HepG2 (cell line): ENCODE data around the gene RBBP8NL. TPM values are rescaled to one million over a fixed set of nuclear protein-coding genes. Genes with fewer than 3 reads are reported as not detected.

ENCODE experiments used
- AGO2 ChIP-seq: fragments of 200-400 bp; formaldehyde crosslinking; optimal IDR thresholded peaks from 2 replicates; pipeline ENCODE3; 2017; ENCODE audit warnings: mild to moderate bottlenecking, low read depth, low read length, moderate library complexity
- HOXA3 ChIP-seq: sonication (generic); formaldehyde crosslinking; IDR thresholded peaks from 2 replicates; pipeline ENCODE4 v1.5.0; 2020; ENCODE audit warnings: missing genetic modification reagents
- HOXD1 ChIP-seq: sonication (generic); formaldehyde crosslinking; IDR thresholded peaks from 2 replicates; pipeline ENCODE4 v1.5.0; 2020; ENCODE audit warnings: missing genetic modification reagents
- MEIS2 ChIP-seq: sonication (generic); formaldehyde crosslinking; IDR thresholded peaks from 2 replicates; pipeline ENCODE4 v1.9.0; 2021; ENCODE audit warnings: mild to moderate bottlenecking, missing genetic modification reagents
- NFE2 ChIP-seq: sonication (generic); formaldehyde crosslinking; IDR thresholded peaks from 2 replicates; pipeline ENCODE4 v1.4.0; 2020; ENCODE audit warnings: missing genetic modification reagents
- PCBP2 ChIP-seq: fragments of 200-400 bp; formaldehyde crosslinking; optimal IDR thresholded peaks from 2 replicates; pipeline ENCODE3; 2018; ENCODE audit warnings: low read length, low read depth; ENCODE audit not compliant: poor library complexity, severe bottlenecking
- POLR2AphosphoS2 ChIP-seq: IDR thresholded peaks from 2 replicates; pipeline ENCODE4 v1.6.1; 2011; ENCODE audit warnings: low read depth, low read length, improper control_type of control experiment
- POLR2G ChIP-seq: fragments of 200-400 bp; formaldehyde crosslinking; IDR thresholded peaks from 2 replicates; pipeline ENCODE4 v1.6.1; 2018; ENCODE audit warnings: mild to moderate bottlenecking, low read depth, low read length, moderate library complexity
- PPARG ChIP-seq: conservative IDR thresholded peaks from 2 replicates; pipeline ENCODE4 v1.6.1; 2016; ENCODE audit warnings: missing biosample characterization, missing genetic modification reagents
- REL ChIP-seq: sonication (generic); formaldehyde crosslinking; conservative IDR thresholded peaks from 2 replicates; pipeline ENCODE4 v1.8.0; 2022; ENCODE audit warnings: mild to moderate bottlenecking, missing genetic modification reagents, moderate library complexity
- SAFB2 ChIP-seq: sonication (generic); formaldehyde crosslinking; IDR thresholded peaks from 2 replicates; pipeline ENCODE4 v1.5.1; 2020; ENCODE audit warnings: missing genetic modification reagents, low read depth, mild to moderate bottlenecking, borderline replicate concordance
- SYNCRIP ChIP-seq: fragments of 200-400 bp; formaldehyde crosslinking; IDR thresholded peaks from 2 replicates; pipeline ENCODE4 v1.6.1; 2018; ENCODE audit warnings: mild to moderate bottlenecking, low read depth, low read length; ENCODE audit not compliant: insufficient read depth
- ZNF143 ChIP-seq: sonication (generic); formaldehyde crosslinking; IDR thresholded peaks from 2 replicates; pipeline ENCODE4 v1.4.0; 2020; ENCODE audit warnings: missing genetic modification reagents
- ZNF326 ChIP-seq: sonication (generic); formaldehyde crosslinking; IDR thresholded peaks from 2 replicates; pipeline ENCODE4 v1.4.0; 2020; ENCODE audit warnings: missing genetic modification reagents, borderline replicate concordance
- ZNF567 ChIP-seq: sonication (generic); formaldehyde crosslinking; IDR thresholded peaks from 2 replicates; pipeline ENCODE4 v1.8.1; 2023; ENCODE audit warnings: mild to moderate bottlenecking, missing genetic modification reagents, borderline replicate concordance
- ZNF569 ChIP-seq: sonication (generic); formaldehyde crosslinking; IDR thresholded peaks from 2 replicates; pipeline ENCODE4 v1.5.0; 2020; ENCODE audit warnings: mild to moderate bottlenecking, missing genetic modification reagents, moderate library complexity, borderline replicate concordance
- ZNF619 ChIP-seq: sonication (generic); formaldehyde crosslinking; IDR thresholded peaks from 2 replicates; pipeline ENCODE4 v1.4.0; 2020; ENCODE audit warnings: mild to moderate bottlenecking, missing genetic modification reagents
- ZNF660 ChIP-seq: sonication (generic); formaldehyde crosslinking; IDR thresholded peaks from 2 replicates; pipeline ENCODE4 v1.5.1; 2020; ENCODE audit warnings: mild to moderate bottlenecking, low read depth, missing genetic modification reagents, borderline replicate concordance
- ZNF766 ChIP-seq: sonication (generic); formaldehyde crosslinking; IDR thresholded peaks from 2 replicates; pipeline ENCODE4 v1.5.0; 2020; ENCODE audit warnings: missing genetic modification reagents, borderline replicate concordance
- ZSCAN29 ChIP-seq: sonication (generic); formaldehyde crosslinking; conservative IDR thresholded peaks from 2 replicates; pipeline ENCODE4 v1.4.0; 2020; ENCODE audit warnings: mild to moderate bottlenecking, missing genetic modification reagents
- polyA plus RNA-seq, 8 experiments: library from polyadenylated mRNA; depleted of rRNA in 3 of 8; stranded (reverse) in 7 of 8; unstranded in 1 of 8; fragments of >200 nt; fragmentation: Illumina TruSeq in 4 of 8; extraction: Trizol in 4 of 8; gene quantifications; 2 replicates each; pipeline versions ENCODE4 v1.2.1 to v1.2.3, GENCODE V29; 2011 to 2016; ENCODE audit warnings: low read depth in 4 of 8, missing spikeins in 1 of 8, mixed read lengths in 1 of 8; ENCODE audit not compliant: insufficient read depth in 1 of 8
- total RNA-seq, 5 experiments: library from RNA; depleted of rRNA; stranded (reverse); fragments of >200 nt; fragmentation: Illumina TruSeq; extraction: Trizol; gene quantifications; 2 replicates each; pipeline ENCODE4 v1.2.3, GENCODE V29; 2016; ENCODE audit warnings: low read depth in 1 of 5
- TF ChIP-seq, protein P1 (sequence below): sonication (generic); formaldehyde crosslinking; IDR thresholded peaks from 2 replicates; pipeline ENCODE4 v1.5.0; 2020; ENCODE audit warnings: missing genetic modification reagents, mild to moderate bottlenecking, borderline replicate concordance
- TF ChIP-seq, protein P2 (sequence below): sonication (generic); formaldehyde crosslinking; IDR thresholded peaks from 2 replicates; pipeline ENCODE4 v1.4.0; 2020; ENCODE audit warnings: mild to moderate bottlenecking, missing genetic modification reagents
- TF ChIP-seq, protein P3 (sequence below): sonication (generic); formaldehyde crosslinking; IDR thresholded peaks from 2 replicates; pipeline ENCODE4 v1.9.0; 2021; ENCODE audit warnings: missing genetic modification reagents, mild to moderate bottlenecking, borderline replicate concordance
- TF ChIP-seq, protein P4 (sequence below): sonication (generic); formaldehyde crosslinking; IDR thresholded peaks from 2 replicates; pipeline ENCODE4 v1.5.0; 2020; ENCODE audit warnings: missing genetic modification reagents, mild to moderate bottlenecking, borderline replicate concordance
- TF ChIP-seq, protein P5 (sequence below): sonication (generic); formaldehyde crosslinking; conservative IDR thresholded peaks from 2 replicates; pipeline ENCODE4 v1.4.0; 2020; ENCODE audit warnings: missing genetic modification reagents

The RBBP8NL gene
- total and polyA plus RNA-seq, 2 of the 13 experiments (the other 11 are each of a cell fraction or from before 2014, with no cell fraction given) = 0.69 to 0.86 TPM

DNA sequence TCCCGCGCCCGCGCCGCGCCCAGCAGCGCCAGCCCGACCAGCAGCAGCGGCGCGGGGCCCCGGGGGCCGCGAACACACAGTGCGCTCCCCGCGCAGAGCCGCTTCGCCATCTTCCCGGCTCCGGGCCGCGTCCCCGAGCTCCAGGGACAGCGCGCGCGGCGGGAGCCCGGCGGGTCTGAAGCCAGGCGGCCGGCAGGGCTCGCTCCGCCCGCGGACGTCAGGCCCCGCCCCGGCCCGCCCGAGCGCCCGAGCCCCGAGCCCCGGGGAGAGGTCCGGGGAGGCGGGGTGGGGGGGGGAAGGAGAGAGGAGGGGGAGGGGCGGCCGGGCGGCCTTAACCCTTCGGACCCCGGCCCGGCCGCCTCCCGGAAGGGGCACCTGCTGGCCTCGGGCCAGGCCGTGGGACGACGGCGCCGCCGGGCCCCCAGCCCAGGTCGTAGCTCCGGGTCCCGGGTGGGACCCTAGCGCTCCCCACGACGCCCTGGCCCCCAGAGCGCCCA is 60.2 kb downstream of the RBBP8NL start, which contains the start of gene LAMA5 (continued):
- TF ChIP-seq, protein P1, sequence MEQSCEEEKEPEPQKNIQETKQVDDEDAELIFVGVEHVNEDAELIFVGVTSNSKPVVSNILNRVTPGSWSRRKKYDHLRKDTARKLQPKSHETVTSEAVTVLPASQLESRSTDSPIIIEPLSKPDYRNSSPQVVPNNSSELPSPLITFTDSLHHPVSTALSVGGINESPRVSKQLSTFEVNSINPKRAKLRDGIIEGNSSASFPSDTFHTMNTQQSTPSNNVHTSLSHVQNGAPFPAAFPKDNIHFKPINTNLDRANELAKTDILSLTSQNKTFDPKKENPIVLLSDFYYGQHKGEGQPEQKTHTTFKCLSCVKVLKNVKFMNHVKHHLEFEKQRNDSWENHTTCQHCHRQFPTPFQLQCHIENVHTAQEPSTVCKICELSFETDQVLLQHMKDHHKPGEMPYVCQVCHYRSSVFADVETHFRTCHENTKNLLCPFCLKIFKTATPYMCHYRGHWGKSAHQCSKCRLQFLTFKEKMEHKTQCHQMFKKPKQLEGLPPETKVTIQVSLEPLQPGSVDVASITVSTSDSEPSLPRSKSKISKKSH (CRISPR knock-in tag) = no peak
- TF ChIP-seq POLR2G (no peak; the same call in 1 of the 2 replicates), ZNF660 (no peak), HOXA3 (CRISPR knock-in tag) (no peak; the same call in 1 of the 2 replicates), ZNF143 (CRISPR knock-in tag) (no peak), AGO2 (no peak), NFE2 (CRISPR knock-in tag) (no peak), ZNF567 (no peak), ZNF619 (CRISPR knock-in tag) (no peak), ZSCAN29 (no peak), ZNF766 (no peak), SYNCRIP (no peak), HOXD1 (CRISPR knock-in tag) (no peak), SAFB2 (no peak), ZNF569 (CRISPR knock-in tag) (no peak), MEIS2 (CRISPR knock-in tag) (no peak; the same call in 1 of the 2 replicates), ZNF326 (no peak), PPARG (CRISPR knock-in tag) (peak; percentile 11; the same call in 1 of the 2 replicates), PCBP2 (no peak), REL (CRISPR knock-in tag) (no peak), POLR2AphosphoS2 (no peak)
- TF ChIP-seq, protein P2, sequence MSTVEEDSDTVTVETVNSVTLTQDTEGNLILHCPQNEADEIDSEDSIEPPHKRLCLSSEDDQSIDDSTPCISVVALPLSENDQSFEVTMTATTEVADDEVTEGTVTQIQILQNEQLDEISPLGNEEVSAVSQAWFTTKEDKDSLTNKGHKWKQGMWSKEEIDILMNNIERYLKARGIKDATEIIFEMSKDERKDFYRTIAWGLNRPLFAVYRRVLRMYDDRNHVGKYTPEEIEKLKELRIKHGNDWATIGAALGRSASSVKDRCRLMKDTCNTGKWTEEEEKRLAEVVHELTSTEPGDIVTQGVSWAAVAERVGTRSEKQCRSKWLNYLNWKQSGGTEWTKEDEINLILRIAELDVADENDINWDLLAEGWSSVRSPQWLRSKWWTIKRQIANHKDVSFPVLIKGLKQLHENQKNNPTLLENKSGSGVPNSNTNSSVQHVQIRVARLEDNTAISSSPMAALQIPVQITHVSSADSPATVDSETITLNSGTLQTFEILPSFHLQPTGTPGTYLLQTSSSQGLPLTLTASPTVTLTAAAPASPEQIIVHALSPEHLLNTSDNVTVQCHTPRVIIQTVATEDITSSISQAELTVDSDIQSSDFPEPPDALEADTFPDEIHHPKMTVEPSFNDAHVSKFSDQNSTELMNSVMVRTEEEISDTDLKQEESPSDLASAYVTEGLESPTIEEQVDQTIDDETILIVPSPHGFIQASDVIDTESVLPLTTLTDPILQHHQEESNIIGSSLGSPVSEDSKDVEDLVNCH (CRISPR knock-in tag) = no peak
- TF ChIP-seq, protein P3, sequence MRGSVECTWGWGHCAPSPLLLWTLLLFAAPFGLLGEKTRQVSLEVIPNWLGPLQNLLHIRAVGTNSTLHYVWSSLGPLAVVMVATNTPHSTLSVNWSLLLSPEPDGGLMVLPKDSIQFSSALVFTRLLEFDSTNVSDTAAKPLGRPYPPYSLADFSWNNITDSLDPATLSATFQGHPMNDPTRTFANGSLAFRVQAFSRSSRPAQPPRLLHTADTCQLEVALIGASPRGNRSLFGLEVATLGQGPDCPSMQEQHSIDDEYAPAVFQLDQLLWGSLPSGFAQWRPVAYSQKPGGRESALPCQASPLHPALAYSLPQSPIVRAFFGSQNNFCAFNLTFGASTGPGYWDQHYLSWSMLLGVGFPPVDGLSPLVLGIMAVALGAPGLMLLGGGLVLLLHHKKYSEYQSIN = no peak
- TF ChIP-seq, protein P4, sequence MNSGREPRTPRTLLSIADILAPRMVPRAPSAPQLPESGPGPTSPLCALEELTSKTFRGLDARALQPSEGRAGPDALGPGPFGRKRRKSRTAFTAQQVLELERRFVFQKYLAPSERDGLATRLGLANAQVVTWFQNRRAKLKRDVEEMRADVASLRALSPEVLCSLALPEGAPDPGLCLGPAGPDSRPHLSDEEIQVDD (CRISPR knock-in tag) = no peak
- TF ChIP-seq, protein P5, sequence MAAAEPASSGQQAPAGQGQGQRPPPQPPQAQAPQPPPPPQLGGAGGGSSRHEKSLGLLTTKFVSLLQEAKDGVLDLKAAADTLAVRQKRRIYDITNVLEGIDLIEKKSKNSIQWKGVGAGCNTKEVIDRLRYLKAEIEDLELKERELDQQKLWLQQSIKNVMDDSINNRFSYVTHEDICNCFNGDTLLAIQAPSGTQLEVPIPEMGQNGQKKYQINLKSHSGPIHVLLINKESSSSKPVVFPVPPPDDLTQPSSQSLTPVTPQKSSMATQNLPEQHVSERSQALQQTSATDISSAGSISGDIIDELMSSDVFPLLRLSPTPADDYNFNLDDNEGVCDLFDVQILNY (CRISPR knock-in tag) = no peak
